ENCODE data around the gene ZNF408.

Gene ZNF408

DNA sequence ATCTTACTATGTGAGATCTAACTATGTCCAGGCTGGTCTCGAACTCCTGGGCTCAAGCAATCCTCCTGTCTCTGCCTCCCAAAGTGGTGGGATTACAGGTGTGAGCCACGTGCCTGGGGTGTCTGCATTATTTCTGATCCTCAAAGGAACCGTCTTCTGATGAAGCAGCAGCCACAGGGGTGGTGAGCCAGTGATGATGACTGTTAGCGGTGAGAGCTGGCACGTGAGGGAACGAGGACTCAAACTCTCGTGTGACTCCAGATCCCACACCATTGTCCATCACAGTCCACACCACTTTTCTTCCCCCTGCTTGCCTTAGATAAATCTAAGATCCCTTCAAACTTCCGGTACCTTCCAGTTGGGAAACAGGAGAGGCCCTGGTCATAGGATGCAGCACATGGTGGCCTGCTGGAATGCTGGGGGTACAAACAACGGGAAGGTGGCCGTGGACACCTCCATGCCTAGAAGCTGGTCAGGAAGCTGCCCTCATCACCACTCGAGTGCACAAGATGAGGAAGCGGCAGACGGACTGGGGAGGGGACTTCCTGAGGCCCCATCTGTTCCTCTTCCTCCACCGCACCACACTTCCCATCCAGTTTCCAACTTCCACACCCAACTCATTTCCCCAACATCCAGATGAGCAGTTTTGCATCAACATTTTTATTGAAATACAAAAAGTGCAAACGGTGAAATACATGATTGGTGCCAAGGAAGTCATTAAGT, 24.2 kb upstream of the ZNF408 start:
- no peak for DNase-seq

DNA sequence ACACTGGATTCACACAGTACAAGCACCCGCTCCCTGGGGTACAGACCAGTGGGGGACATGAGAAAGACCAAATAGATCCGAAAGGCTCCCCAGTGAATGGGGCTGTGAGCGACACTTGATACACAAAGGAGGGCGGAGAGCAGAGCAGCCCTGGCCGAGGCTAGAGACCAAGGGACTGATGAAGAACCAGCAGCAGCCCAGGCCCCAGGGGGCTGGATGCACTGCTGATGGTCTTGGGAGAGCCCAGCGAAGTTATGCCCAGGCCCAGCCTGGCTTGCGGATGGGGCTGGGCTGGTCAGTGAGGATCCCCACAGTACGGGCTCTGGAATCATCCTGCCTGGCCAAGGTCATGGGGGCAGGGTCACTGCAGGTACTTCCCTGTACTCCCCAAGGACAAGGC, 23.7 kb upstream of the ZNF408 start:
- no peak for DNase-seq

DNA sequence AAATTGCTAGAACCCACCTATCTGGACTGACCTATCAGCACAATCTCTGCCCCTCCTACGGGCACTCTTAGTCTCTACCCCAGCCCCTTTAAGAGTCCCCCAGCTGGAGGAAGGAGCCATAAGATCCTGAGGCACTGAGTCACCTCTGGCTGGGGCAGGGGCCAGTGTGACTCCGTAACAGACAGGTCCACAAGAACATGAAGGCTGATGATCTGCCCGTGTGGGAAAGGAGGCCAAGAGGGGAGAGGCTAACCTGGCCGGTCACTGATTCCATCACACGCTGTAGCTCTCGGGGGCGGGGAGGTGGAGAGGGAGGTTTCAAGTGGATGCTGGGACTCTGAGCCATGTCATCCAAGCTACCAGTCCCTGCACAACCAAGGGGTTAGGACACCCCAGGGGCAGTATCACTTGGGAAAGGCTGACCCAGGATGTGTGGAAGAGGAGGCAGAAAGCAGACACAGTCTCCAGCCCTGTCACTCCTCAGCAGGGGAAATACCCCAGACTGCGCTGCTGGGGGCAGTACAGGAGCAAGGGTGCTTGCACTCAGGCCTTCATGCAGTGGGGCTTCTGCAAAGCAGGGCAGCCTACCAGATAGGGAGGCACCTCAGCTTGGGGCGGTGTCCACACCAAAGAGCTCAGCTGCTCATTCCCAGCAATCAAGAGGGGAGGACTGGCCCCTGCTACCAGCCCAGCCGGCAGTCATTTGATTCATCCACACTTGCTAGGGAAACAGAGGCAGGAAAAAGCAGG, 22.7 kb upstream of the ZNF408 start:
- no peak for DNase-seq

DNA sequence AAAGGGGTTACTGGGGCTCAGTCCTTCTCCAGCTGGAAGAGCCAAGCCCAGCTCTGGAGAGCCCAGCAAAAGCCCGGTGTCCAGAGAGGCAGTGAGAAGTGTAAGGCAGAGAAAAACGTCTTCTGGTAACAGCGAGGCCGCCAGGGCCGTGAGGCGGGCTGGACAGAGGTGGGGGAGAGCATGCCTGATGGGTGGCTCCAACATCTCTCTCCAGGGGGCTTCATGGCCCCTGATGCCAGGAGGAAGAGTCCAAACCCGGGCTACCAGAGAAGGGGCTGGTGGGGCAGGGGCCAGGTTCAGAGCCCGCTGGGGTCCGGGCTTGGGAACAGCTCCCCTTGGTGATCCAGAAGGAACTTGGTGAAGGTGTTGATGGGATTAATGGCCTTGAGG, 22.1 kb upstream of the ZNF408 start:
- no peak for DNase-seq

DNA sequence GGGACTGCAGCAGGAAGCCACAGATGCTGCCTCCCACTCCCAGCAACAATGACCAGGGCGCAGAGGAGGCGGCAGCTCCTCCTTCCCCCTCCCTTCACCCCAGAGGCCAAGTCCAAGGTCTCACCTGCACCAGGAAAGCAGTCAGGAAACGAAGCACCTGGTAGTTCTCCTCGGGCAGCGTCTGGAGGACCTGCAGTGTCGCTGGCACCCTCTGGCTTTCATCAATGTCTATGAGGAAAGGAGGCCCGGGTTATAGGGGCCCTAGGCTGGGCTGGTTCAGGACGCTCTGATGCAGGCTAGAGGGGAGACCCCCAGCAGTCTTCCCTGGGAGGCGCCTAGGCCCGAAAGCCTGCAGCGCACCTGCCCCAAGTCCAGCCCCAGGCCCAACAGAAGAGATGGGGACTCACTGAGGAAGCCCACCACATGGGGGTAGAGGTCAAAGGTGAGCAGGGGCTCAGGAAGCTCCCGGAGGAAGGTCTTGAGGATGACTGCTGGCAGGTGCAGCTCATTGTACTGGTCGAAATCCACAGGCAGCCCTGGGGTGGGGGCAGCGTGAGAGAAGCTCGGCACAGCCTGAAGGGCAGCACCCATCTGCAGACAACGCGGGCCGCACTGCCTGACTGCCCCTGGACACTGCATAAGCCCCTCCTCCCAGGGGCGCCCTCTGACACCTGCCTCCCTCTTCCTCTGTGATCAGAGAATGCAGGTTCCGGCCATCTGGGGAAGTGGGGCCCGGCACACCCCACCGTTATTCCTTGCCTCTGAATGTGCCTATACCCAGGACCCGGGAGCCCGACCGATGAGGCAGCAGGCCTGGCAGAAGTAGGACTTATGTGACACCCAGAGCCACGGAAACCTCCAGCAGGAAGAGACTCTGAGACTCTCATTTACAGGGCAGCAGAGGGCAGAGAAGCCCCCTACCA, 21.3 kb upstream of the ZNF408 start:
- DNase-seq: no peak

DNA sequence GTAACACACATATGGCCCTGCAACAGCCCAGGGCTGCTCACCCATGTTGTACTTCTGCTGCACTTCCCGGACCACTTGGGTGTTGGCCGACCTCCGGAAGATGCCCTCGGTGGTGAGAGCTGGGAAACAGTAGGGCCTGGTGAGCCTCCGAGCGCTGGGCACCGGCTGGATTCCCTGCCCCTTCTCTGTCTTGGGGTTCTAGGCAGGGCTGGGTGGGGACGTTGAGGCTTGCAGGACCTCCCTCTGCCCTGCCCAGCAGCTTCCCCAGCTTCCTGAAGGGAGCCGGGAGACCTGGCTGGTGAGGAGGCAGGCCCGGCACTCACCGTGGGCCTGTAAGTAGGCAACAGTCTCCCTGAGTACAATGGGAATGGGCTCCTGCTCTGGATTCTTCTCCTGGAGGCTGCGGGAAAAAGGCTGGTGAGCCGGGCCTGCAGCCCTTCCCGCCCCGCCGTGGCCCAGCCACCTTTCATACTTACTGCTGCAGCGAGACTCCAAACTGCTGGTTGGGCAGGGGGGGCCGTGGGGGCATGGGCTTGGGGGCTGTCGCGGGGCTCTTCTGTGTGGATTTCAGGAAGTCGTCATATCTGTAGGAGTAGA, 20.6 kb upstream of the ZNF408 start:
- no peak for DNase-seq

DNA sequence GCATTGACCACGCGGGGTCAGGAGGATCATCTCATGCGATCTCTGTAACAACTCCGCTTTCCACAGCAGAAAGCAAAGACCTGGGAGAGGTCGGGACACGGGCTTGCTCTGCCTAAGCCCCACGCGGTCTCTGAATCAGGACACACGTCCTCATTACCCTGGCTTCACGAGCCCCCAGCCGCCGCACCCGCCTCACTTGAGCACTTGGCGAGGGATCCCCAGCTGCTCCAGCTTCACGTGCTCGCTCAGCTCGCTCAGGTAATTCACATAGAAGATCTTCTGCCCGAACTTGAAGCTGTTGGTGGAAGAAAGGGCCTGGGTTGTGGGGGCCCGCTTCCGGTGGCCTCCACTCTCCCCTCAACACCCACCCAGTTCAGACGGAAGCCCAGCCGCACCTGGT, 20.0 kb upstream of the ZNF408 start:
- DNase-seq: no peak

DNA sequence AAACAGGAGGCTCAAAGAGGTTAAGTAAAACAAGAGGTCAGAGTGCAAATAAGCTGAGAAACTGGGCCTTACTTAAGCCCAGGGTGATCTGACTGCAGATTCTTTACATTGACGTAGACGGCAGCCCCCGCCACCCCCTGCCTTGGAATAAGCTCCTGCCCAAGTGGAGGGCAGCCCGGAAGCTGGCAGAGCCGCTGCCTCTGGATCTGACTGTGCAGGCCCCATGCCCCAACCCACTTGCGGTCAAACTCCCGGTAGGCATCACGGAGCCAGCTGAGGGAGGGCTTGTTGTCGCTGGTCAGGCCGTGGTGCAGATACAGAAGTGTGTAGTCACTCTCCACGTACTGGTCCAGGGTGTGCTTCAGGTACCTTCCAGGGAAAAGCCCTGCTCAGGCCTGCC, 19.0 kb upstream of the ZNF408 start:
- DNase-seq: no peak

DNA sequence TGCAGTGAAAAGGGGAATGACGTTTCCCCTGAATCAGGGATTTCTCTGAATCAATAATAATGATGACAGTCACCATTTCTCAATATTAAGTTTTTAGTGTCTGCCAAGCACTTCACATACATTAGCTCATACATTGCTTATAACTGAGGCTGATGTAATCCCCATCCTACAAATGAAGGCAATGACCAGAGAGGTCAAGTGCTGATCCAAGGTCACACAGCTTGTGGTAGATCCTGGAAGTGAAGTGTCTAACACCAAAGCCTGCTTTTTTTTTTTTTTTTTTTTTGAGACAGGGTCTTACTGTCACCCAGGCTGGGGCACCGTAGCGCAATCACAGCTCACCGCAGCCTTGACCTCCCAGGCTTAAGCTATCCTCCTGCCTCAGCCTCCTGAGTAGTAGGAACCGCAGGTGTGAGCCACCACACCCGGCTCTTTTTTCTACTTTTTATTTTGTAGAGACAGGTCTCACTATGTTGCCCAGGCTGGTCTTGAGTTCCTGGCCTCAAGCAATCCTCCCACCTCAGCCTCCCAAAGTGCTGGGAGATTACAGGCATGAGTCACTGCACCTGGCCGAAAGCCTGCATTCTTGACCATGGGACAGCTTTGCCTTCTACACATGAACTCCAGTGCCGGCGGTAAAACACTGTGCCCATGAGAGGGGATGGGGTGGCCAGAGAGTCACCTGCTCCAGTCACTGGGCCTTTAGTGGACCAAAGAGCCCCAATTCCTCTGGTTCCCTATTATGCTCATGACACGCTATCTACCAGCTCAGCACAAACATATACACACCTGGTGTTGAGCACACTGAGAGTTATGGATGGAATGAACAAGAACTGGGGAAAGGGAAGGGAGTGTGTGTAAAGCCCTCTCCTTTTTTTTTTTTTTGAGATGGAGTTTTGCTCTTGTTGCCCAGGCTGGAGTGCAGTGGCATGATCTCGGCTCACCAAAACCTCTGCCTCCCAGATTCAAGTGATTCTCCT, 17.8 kb upstream of the ZNF408 start:
- no peak for DNase-seq

DNA sequence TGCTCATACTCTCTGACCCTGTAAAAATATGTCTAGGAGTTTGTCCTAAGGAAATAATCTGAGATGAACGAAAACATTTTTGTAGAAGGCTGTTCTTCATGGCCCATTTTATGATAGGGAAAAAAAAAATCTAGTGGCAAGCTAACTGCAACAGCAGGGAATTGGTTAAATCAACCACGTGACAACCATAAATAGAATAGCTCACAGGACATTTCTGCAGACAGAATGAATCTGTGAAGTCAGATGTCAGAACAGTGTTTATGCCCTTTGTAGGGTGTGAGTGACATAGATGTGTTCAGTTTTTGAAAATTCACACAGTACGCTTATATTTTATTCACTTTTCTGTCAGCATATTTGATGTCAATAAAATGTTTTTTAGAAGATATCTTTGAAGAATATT, 16.5 kb upstream of the ZNF408 start:
- no peak for DNase-seq

DNA sequence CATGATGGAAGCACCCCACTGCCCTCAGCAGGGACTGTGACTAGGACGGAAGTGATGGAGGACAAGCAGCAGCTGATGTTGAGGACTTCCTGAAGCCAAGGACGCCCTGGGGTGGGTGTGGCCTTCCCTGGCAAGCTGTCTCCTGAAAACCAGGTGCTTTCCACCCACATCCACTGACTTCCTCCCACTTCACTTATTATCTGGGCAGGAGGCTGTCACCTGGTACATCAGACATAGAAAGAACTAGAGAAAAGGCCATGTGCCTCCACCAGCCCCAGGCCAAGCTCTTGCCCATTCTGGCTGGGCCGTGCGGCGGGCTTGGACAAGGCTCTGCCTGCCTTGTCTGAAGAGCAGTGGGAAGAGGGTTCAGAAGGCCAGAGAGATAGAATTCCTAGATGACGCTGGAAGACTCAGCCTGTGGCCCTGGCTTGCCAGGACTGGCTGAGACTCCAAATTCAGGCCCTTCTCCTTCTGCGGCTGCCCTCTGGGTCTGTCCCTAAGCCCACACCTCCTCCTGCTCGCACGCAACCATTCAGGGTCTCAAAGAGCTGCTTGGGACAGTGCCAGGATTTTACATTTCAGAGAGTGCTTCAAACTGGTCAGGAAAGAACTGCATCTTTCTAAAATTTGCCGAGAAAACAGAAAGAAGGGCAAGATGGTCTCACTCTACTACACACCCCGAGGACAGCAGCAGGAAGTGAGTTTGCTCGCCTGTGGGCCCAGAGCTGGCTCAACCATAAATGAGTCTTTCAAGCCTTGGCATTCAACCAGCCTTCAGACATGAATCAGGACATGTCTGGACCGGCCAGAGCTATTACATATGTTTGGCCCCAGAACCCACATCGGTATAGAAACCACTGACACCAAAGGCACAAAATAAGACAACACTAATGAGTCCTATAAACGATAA, 13.7 kb upstream of the ZNF408 start:
- peak; percentile 58 for DNase-seq

DNA sequence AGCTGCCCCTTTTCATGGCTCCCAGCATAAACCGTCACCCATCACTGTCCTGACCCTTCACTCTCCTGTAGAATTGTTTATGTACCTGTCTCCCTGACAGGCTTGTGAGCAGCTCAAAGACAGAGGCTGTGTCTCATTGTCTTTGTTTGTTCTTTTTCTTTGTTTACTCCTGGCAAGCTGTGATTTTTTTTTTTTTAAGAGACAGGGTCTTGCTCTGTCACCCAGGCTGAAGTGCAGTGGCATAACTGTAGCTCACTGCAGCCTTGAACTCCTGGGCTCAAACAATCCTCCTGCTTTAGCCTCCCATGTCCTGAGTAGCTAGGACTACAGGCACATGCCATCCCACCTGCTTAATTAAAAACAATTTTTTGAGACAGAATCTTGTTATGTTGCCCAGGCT, 10.1 kb upstream of the ZNF408 start:
- no peak for DNase-seq

DNA sequence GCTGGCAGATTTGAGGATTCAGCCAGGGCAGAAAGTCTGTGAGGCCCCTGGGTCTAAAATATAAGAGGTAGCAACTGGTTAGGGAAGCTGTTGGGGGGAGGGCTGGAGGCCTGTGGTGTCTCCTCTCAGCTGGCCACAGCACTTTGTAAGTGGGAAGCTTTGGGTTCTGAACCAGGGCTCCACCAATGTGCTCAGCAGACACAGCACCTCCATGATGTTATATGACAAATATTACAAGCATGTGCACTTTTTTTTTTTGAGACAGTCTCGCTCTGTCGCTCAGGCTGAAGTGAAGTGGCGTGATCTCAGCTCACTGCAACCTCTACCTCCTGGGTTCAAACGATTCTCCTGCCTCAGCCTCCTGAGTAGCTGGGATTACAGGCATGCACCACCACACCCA, 8.4 kb upstream of the ZNF408 start:
- no peak for DNase-seq

DNA sequence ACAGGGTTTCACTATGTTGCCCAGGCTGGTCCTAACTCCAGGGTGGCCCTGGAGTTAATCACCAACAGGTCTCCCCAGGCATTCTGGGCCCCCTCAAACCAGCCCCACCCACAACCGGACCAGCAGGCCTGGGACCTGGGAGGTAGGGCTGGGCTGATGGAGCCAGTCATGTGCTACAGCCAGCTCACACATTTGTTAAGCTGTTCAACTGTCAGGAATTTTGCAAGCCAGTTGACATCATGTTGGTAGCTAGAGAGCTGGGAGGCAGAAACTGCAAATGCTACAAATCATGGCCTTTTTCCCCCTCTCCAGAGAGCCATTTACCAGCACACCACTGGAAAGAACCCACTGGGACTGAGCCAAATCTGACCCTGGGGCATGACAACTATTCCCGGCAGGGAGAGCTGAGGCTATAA, 7.2 kb upstream of the ZNF408 start:
- no peak for DNase-seq

DNA sequence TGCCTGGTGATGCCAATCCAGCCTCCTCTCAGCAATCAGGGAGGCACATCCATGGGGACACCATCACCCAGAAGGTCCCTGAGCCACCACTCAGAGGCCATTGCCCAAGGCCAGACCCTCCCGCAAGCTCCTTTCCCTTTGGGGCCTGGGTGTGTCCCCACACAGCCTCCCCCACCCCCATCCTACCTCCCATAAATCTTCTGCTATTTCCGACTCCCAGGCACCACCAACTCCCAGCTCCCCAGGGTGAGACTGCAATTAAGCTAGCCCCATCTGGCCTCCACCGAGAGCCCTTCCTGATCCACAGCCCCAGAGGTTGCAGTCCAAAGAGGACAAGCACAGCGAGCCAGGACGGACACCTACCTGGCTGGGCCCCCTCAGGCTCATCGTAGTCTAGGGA, 6.8 kb upstream of the ZNF408 start:
- DNase-seq: no peak

DNA sequence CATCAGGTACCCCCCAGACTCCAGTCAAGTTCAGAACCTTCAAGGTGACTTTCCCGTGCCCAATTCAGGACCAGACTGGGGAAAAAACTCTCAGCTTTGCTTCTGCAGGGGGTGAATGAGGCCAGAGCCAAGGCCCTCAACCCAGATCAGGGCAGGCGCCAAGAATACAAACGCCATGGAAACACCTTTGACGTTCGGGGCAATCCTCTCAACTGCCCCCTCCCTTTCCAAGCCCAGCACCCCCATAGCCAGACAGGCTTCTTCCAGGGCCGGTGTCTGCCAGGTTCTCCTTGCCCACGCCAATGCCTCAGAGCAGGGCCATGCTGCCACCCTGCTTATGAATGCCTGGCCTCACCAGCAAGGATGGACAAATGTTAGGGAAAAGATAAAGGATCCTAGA, 6.2 kb upstream of the ZNF408 start:
- no peak for DNase-seq

DNA sequence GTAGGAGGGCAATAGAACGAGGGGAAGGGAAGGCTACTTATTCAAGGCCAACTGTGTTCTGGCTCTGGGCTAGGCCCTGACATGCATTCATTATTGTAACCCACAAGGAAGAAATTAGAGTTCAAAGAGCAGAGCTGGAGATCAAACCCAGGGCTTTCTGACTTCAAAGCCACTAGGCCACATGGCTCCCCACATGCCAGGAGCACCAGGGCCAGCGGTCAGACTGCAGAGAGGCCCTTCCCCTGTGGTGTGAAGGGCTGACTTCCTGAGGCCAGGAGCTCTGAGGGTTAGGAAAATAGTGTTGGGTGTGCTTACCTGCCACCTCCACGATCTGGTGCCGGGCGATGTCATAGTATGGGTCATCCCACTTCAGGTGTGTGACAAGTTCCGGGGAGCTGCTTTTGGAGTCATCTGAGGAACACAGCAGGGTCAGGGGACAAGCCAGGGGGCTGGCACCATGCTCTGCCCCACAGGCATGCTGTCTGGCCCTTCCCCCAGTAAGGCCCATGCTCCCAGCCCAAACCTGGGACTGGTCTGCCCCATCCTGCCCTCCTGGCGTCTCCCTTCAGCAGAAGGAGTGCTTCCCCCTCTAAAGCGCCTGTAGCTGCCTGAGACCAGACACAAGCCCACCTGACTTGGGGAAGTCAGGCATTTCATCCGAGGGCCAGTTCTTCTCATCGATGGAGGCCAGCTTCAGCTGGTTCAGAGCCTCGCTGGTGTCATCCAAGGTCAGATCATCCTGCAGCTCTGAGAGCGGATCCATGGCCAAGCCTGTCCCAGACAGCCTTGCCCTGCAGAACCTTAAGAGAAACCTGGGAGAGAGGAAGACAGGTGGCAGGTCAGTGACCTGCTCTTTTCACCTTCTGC, 5.3 kb upstream of the ZNF408 start:
- no peak for DNase-seq

DNA sequence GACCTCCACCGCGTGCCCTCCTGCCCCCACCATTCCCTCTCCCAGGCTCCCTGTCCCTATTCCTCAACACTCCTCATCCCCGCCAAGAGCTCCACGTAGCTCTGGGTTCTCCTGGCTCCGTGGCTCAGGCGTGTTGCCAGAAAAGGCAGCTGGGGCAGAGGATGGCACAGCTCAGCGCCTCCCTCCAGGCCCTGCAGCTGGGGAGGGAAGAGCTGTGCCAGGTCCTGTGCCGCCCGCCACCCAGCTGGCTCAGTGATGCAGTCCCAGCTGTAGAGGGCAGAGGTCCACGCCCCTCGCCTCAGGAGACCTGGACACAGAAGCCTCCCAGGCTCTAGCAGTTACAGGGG, 4.6 kb upstream of the ZNF408 start:
- DNase-seq: peak; percentile 44

DNA sequence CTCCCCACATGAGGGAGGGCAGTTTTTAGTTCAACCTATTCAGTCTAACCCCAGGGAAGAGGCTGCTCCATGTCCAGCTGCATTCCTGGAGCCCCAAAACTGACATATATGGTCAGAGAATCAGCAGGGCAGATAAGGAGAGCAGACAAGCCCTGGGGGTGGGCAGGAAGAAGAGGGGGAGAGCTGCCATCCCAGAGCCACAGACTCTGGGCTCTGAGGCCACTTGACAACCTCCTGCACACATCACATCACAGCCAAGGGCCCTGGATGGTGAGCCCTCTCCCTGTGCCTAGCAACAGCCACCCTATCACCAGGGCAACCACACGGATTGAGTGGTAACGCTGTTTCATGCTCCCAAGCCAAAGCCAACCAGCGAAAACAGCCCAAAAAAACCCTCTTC, 3.5 kb upstream of the ZNF408 start:
- DNase-seq: peak; percentile 88

DNA sequence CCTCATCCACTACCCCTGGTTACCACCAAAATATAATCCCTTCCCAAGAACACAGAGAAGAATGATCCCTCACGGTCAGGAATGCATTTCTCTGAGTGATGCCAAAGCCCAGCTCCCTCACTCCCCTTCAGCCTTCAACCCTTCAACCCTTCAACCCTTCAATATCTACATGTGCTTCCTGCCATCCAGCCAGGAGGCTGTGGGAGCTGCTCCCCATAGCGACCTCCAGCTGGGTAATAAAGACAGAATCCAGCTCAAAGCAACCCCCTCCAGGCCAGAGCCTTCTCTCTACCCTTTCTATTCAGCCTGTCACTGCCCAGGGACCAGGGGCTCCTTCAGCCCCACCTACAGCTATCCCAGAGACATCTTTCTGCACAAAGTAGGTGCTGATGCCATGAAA, 3.1 kb upstream of the ZNF408 start:
- no peak for DNase-seq
